SK-N-SH (cell line): Measurements from ENCODE around the gene MINDY2. TPM values are rescaled to one million over a fixed set of nuclear protein-coding genes. Genes with fewer than 3 reads are reported as not detected.

ENCODE experiments used
- CTCF ChIA-PET: fragments of 300-600, 350-600 bp; formaldehyde crosslinking; extraction: SDS; loops from one replicate; lab custom pipeline; 2021; lab: Yijun Ruan, JAX
- POLR2A ChIA-PET: fragments of 350-600 bp; sonication (Branson Sonifier 250); formaldehyde crosslinking; extraction: SDS; loops from one replicate; lab custom pipeline; 2020; ENCODE audit warnings: antibody characterized with exemption, inconsistent platforms; lab: Yijun Ruan, JAX
- DNase-seq: peaks from one replicate; pipeline ENCODE4 v3.0.0; 2012
- H2AFZ ChIP-seq: fragments of 200-600 bp; sonication (generic); 2 replicates; pipeline ENCODE4 v1.8.1; 2016; ENCODE audit warnings: antibody characterized with exemption, mild to moderate bottlenecking, low read depth
- H3F3A ChIP-seq: fragments of 200-600 bp; sonication (generic); replicated peaks from 2 replicates; pipeline ENCODE3; 2016; ENCODE audit warnings: antibody characterized with exemption, mild to moderate bottlenecking; ENCODE audit not compliant: insufficient read depth
- H3K27ac ChIP-seq, 2 experiments: fragments of 200-500 bp in 1 of 2; fragments of 200-600 bp in 1 of 2; sonication (Bioruptor generic) in 1 of 2; sonication (generic), shearing (Covaris generic) in 1 of 2; 2 replicates each; pipeline versions ENCODE4 v1.5.1 to v1.6.1; 2014 to 2016; ENCODE audit warnings: low read depth in 2 of 2, inconsistent platforms in 1 of 2, low read length in 1 of 2, mild to moderate bottlenecking in 1 of 2, mixed read lengths in 1 of 2
- H3K27me3 ChIP-seq: fragments of 200-600 bp; sonication (generic), shearing (Covaris generic); 2 replicates; pipeline ENCODE4 v1.6.1; 2016; ENCODE audit warnings: mixed run types; ENCODE audit not compliant: insufficient read depth
- H3K36me3 ChIP-seq, 2 experiments: fragments of 200-500 bp in 1 of 2; fragments of 200-600 bp in 1 of 2; sonication (Bioruptor generic) in 1 of 2; sonication (generic) in 1 of 2; replicated peaks in 1 of 2; 2 replicates each; pipeline versions ENCODE3 to v1.5.1; 2014 to 2016; ENCODE audit warnings: low read length in 1 of 2, mild to moderate bottlenecking in 1 of 2; ENCODE audit not compliant: insufficient read depth in 2 of 2, control insufficient read depth in 1 of 2
- H3K4me1 ChIP-seq, 2 experiments: fragments of 200-500 bp in 1 of 2; fragments of 200-600 bp in 1 of 2; sonication (Bioruptor generic) in 1 of 2; sonication (generic), shearing (Covaris generic) in 1 of 2; 2 replicates each; pipeline versions ENCODE4 v1.5.1 to v1.6.1; 2014 to 2016; ENCODE audit warnings: low read depth in 1 of 2, low read length in 1 of 2, mixed run types in 1 of 2; ENCODE audit not compliant: insufficient read depth in 2 of 2, control insufficient read depth in 1 of 2
- H3K4me2 ChIP-seq: fragments of 200-600 bp; sonication (generic), shearing (Covaris generic); 2 replicates; pipeline ENCODE4 v1.6.1; 2017; ENCODE audit warnings: mixed run types
- H3K4me3 ChIP-seq, 2 experiments: fragments of 200-500 bp in 1 of 2; fragments of 200-600 bp in 1 of 2; sonication (Bioruptor generic) in 1 of 2; sonication (generic), shearing (Covaris generic) in 1 of 2; 2 replicates each; pipeline versions ENCODE4 v1.5.1 to v1.8.1; 2014 to 2016; ENCODE audit warnings: low read depth in 2 of 2, inconsistent platforms in 1 of 2, low read length in 1 of 2, mild to moderate bottlenecking in 1 of 2, mixed read lengths in 1 of 2, moderate library complexity in 1 of 2
- H3K79me2 ChIP-seq: fragments of 200-600 bp; sonication (generic); 2 replicates; pipeline ENCODE4 v1.8.1; 2017; ENCODE audit warnings: mild to moderate bottlenecking; ENCODE audit not compliant: insufficient read depth
- H3K9ac ChIP-seq: fragments of 200-600 bp; sonication (generic); 2 replicates; pipeline ENCODE4 v1.6.1; 2017; ENCODE audit warnings: mixed run types
- H3K9me2 ChIP-seq: fragments of 200-600 bp; sonication (generic); 2 replicates; pipeline ENCODE4 v1.6.1; 2017; ENCODE audit warnings: mixed run types
- H3K9me3 ChIP-seq: fragments of 200-600 bp; sonication (generic); 2 replicates; pipeline ENCODE4 v1.6.1; 2017; ENCODE audit warnings: mixed run types, mild to moderate bottlenecking, moderate library complexity
- H4K20me1 ChIP-seq: fragments of 200-600 bp; sonication (generic); 2 replicates; pipeline ENCODE4 v1.6.1; 2017; ENCODE audit warnings: mild to moderate bottlenecking, mixed run types; ENCODE audit not compliant: insufficient read depth
- EZH2phosphoT487 ChIP-seq: fragments of 200-600 bp; sonication (generic); IDR thresholded peaks from 2 replicates; pipeline ENCODE4 v1.6.1; 2017; ENCODE audit warnings: low read depth, mixed run types, mild to moderate bottlenecking, antibody characterized with exemption, moderate library complexity, borderline replicate concordance
- FOSL2 ChIP-seq: IDR thresholded peaks from 2 replicates; pipeline ENCODE4 v1.4.0; 2012; ENCODE audit warnings: low read depth, mild to moderate bottlenecking, moderate library complexity, borderline replicate concordance
- FOXM1 ChIP-seq: IDR thresholded peaks from 2 replicates; pipeline ENCODE4 v1.4.0; 2012; ENCODE audit warnings: low read depth, mild to moderate bottlenecking
- IRF3 ChIP-seq: fragments of 150-350 bp; IDR thresholded peaks from 2 replicates; pipeline ENCODE4 v1.6.1; 2016; ENCODE audit warnings: mild to moderate bottlenecking, low read depth, low read length
- JUND ChIP-seq: IDR thresholded peaks from 2 replicates; pipeline ENCODE4 v1.4.0; 2012
- MEF2A ChIP-seq: IDR thresholded peaks from 2 replicates; pipeline ENCODE4 v1.4.0; 2012; ENCODE audit warnings: low read depth, borderline replicate concordance
- MXI1 ChIP-seq: IDR thresholded peaks from 2 replicates; pipeline ENCODE4 v1.6.1; 2012; ENCODE audit warnings: mild to moderate bottlenecking, low read depth, low read length, improper control_type of control experiment
- NFIC ChIP-seq: IDR thresholded peaks from 2 replicates; pipeline ENCODE4 v1.4.0; 2012; ENCODE audit warnings: borderline replicate concordance
- NRF1 ChIP-seq: IDR thresholded peaks from 2 replicates; pipeline ENCODE4 v1.6.1; 2012; ENCODE audit warnings: low read depth, mild to moderate bottlenecking, low read length
- POLR2AphosphoS5 ChIP-seq: IDR thresholded peaks from 2 replicates; pipeline ENCODE4 v1.6.1; 2012; ENCODE audit warnings: low read depth, low read length
- RAD21 ChIP-seq: IDR thresholded peaks from 2 replicates; pipeline ENCODE4 v1.6.1; 2012; ENCODE audit warnings: mild to moderate bottlenecking, low read length
- SMC3 ChIP-seq: IDR thresholded peaks from 2 replicates; pipeline ENCODE4 v1.6.1; 2012; ENCODE audit warnings: low read depth, low read length, improper control_type of control experiment
- TAF1 ChIP-seq: IDR thresholded peaks from 2 replicates; pipeline ENCODE4 v1.6.1; 2012; ENCODE audit warnings: low read depth, mild to moderate bottlenecking, low read length, moderate library complexity, borderline replicate concordance
- TCF12 ChIP-seq: IDR thresholded peaks from 2 replicates; pipeline ENCODE4 v1.4.0; 2012
- TEAD4 ChIP-seq: IDR thresholded peaks from 2 replicates; pipeline ENCODE4 v1.4.0; 2012; ENCODE audit warnings: mild to moderate bottlenecking, borderline replicate concordance; ENCODE audit not compliant: insufficient read depth
- YY1 ChIP-seq: IDR thresholded peaks from 2 replicates; pipeline ENCODE4 v1.4.0; 2012; ENCODE audit warnings: low read depth, mild to moderate bottlenecking
- WGBS: methylation state at CpG from one replicate; pipeline ENCODE4 v1.1.6; 2017; ENCODE audit warnings: low lambda C conversion rate; 5-methylcytosine and 5-hydroxymethylcytosine counted together
- polyA plus RNA-seq, 3 experiments: library from polyadenylated mRNA; depleted of rRNA; stranded (reverse); fragments of >200 nt; gene quantifications; 2 replicates each; pipeline ENCODE4 v1.2.3, GENCODE V29; 2012
- TF ChIP-seq, protein P1 (sequence below): fragments of 200-600 bp; sonication (generic); IDR thresholded peaks from 2 replicates; pipeline ENCODE4 v1.6.1; 2017; ENCODE audit warnings: antibody characterized with exemption, mild to moderate bottlenecking, moderate library complexity
- TF ChIP-seq, protein P2 (sequence below): IDR thresholded peaks from 2 replicates; pipeline ENCODE4 v1.4.0; 2012; ENCODE audit warnings: low read depth

The MINDY2 gene
- polyA plus RNA-seq, 1 of the 3 experiments (the other 2 are of a cell fraction) = 1.0 TPM

DNA sequence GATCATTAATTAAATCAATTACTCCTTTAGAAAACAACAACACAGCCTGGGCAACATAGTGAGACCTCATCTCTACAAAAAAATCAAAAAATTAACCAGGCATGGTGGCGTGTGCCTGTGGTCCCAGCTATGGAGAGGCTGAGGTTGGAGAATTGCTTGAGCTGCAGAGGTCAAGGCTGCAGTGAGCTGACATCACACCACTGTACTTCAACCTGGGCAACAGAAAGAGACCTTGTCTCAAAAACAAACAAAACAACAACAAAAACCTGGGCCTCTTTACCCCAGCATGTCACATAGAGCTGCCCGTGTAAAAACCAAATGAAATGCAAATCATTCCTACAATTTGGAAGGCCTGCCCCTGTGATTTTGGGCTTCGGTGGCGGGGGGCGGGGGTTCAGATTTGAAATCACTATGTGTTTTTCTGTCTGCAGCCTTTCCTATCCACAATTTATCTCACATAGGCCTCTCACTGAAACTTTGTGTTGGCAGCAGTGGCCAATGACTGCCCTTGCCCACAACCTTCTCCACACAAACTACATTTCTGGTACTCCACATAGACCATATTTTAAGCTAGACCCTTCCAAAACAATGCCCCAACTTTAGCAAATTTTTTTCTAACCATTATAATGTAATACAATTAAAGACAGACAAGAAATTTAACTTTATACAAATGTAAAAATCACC, 28.1 kb upstream of the MINDY2 start:
- TF ChIP-seq MXI1 (no peak), YY1 (no peak), SMC3 (no peak), MEF2A (no peak), NRF1 (no peak)
- TF ChIP-seq, all 33 proteins: peak for 0
- Histone ChIP-seq H3K9ac (no peak overlapping the region), H3K79me2 (peaks cover 99% of the 10 kb centered on the region), H4K20me1 (peaks cover 82% of the 10 kb centered on the region), H2AFZ (no peak overlapping the region), H3K4me2 (no peak overlapping the region), H3K36me3 (no peaks in the 10 kb centered on the region), H3K9me2 (no peaks in the 10 kb centered on the region), H3K27me3 (no peaks in the 10 kb centered on the region), H3K4me1 (peaks cover 11 to 15% of the 10 kb centered on the region in 2 experiments; a peak in 3 of 4 replicates), H3K4me3 (no peak overlapping the region), H3K9me3 (no peaks in the 10 kb centered on the region), H3F3A (peaks cover 3% of the 10 kb centered on the region), H3K27ac (no peak overlapping the region)
- CTCF ChIA-PET = interaction anchor here (1.1 to 1.7 kb wide), 3 partner anchors 10 to 515 kb away, joined by 3 to 6 read pairs (median 4); no protein-coding TSS in a partner anchor
- WGBS = 91% methylated on average over 4 of the region's 5 CpGs
- no peak for DNase-seq
- POLR2A ChIA-PET = interaction anchor here (0.6 kb wide), 1 partner anchor 322 kb away, joined by 4 read pairs; no protein-coding TSS in a partner anchor

DNA sequence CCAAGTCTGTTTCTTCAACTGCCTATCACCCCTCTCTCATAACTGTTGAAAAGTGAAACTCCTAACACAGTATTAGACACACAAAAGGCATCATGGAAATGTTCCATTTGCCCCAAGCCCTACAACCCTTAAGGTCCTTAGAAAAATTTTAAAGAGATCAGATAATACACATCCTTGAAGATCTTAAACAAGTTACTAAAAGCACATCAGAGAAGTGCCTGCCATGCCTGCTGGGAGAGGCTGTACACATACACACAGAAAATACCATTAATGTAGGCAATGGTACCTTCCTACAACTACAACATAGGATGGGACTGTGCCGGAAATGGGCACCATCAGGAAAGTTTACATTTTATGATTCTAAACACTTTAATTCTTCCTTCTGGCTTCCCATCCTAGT, 24.9 kb upstream of the MINDY2 start:
- no peaks in the 10 kb centered on the region for H3K36me3 ChIP-seq
- no peak overlapping the region for H2AFZ ChIP-seq
- H3K4me2 ChIP-seq = peak overlapping the region; percentile 90; the same call in 1 of the 2 replicates
- no peaks in the 10 kb centered on the region for H3K27me3 ChIP-seq
- H3K9me3 ChIP-seq = no peaks in the 10 kb centered on the region
- H3K27ac ChIP-seq = no peak overlapping the region
- peaks cover 71% of the 10 kb centered on the region for H4K20me1 ChIP-seq
- CTCF ChIA-PET = interaction anchor here (0.6 to 1.4 kb wide), 2 partner anchors 24 to 1360 kb away, joined by 3 to 4 read pairs; partner anchors contain the start of gene MINDY2
- 93% methylated on average over 1 of the region's 1 CpG for WGBS
- peaks cover 10% of the 10 kb centered on the region for H3F3A ChIP-seq
- TF ChIP-seq TEAD4 = no peak
- TF ChIP-seq MXI1 = no peak
- TF ChIP-seq NFIC = no peak
- TF ChIP-seq FOXM1 = no peak
- TF ChIP-seq SMC3 = no peak
- TF ChIP-seq RAD21 = no peak
- TF ChIP-seq TCF12 = no peak
- no peak for TF ChIP-seq FOSL2
- TF ChIP-seq JUND = no peak
- TF ChIP-seq TAF1 = no peak
- TF ChIP-seq, protein P1, sequence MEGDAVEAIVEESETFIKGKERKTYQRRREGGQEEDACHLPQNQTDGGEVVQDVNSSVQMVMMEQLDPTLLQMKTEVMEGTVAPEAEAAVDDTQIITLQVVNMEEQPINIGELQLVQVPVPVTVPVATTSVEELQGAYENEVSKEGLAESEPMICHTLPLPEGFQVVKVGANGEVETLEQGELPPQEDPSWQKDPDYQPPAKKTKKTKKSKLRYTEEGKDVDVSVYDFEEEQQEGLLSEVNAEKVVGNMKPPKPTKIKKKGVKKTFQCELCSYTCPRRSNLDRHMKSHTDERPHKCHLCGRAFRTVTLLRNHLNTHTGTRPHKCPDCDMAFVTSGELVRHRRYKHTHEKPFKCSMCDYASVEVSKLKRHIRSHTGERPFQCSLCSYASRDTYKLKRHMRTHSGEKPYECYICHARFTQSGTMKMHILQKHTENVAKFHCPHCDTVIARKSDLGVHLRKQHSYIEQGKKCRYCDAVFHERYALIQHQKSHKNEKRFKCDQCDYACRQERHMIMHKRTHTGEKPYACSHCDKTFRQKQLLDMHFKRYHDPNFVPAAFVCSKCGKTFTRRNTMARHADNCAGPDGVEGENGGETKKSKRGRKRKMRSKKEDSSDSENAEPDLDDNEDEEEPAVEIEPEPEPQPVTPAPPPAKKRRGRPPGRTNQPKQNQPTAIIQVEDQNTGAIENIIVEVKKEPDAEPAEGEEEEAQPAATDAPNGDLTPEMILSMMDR = no peak
- TF ChIP-seq POLR2AphosphoS5 = no peak
- no peak for TF ChIP-seq IRF3
- TF ChIP-seq, protein P2, sequence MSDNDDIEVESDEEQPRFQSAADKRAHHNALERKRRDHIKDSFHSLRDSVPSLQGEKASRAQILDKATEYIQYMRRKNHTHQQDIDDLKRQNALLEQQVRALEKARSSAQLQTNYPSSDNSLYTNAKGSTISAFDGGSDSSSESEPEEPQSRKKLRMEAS = no peak
- no peak for TF ChIP-seq EZH2phosphoT487
- no peak overlapping the region for H3K4me3 ChIP-seq
- POLR2A ChIA-PET = no interaction called here
- no peaks in the 10 kb centered on the region for H3K9me2 ChIP-seq
- peaks cover 78% of the 10 kb centered on the region for H3K79me2 ChIP-seq
- H3K9ac ChIP-seq = no peak overlapping the region
- DNase-seq = no peak
- peaks cover 8 to 11% of the 10 kb centered on the region in 2 experiments; a peak in 3 of 4 replicates for H3K4me1 ChIP-seq
